HEK293T (cell line): ENCODE measurements around the gene OR5D14.

ENCODE experiments used
- CTCF ChIA-PET: fragments of 350-600 bp; formaldehyde crosslinking; extraction: SDS; loops from one replicate; lab custom pipeline; 2021; ENCODE audit warnings: antibody characterized with exemption, inconsistent platforms; lab: Yijun Ruan, JAX
- POLR2A ChIA-PET: fragments of 350-600 bp; formaldehyde crosslinking; extraction: SDS; loops from one replicate; lab custom pipeline; 2020; ENCODE audit warnings: antibody characterized with exemption, inconsistent platforms; lab: Yijun Ruan, JAX
- DNase-seq: peaks from one replicate; pipeline ENCODE4 v3.0.0; 2012; ENCODE audit warnings: mixed read lengths; ENCODE audit errors: extremely low spot score
- ARNT ChIP-seq: fragments of 450-650 bp; IDR thresholded peaks from 2 replicates; pipeline ENCODE4 v1.6.1; 2017; ENCODE audit warnings: mild to moderate bottlenecking
- BHLHE40 ChIP-seq: fragments of 450-650 bp; IDR thresholded peaks from 2 replicates; pipeline ENCODE4 v1.6.1; 2016; ENCODE audit warnings: mild to moderate bottlenecking, moderate library complexity, borderline replicate concordance
- CTBP1 ChIP-seq: fragments of 450-650 bp; IDR thresholded peaks from 2 replicates; pipeline ENCODE4 v1.6.1; 2016; ENCODE audit warnings: borderline replicate concordance
- ELF4 ChIP-seq: fragments of 450-650 bp; IDR thresholded peaks from 2 replicates; pipeline ENCODE4 v1.6.1; 2017; ENCODE audit warnings: antibody characterized with exemption
- FOXA1 ChIP-seq: fragments of 450-650 bp; IDR thresholded peaks from 2 replicates; pipeline ENCODE4 v1.6.1; 2016; ENCODE audit warnings: mild to moderate bottlenecking
- FOXK2 ChIP-seq: fragments of 450-650 bp; IDR thresholded peaks from 2 replicates; pipeline ENCODE4 v1.6.1; 2016; ENCODE audit warnings: mild to moderate bottlenecking
- FOXM1 ChIP-seq: fragments of 450-650 bp; IDR thresholded peaks from 2 replicates; pipeline ENCODE4 v1.6.1; 2017; ENCODE audit warnings: mild to moderate bottlenecking, borderline replicate concordance
- HDGF ChIP-seq: fragments of 450-650 bp; IDR thresholded peaks from 2 replicates; pipeline ENCODE4 v1.6.1; 2017; ENCODE audit warnings: antibody characterized with exemption, borderline replicate concordance
- L3MBTL2 ChIP-seq: fragments of 450-650 bp; conservative IDR thresholded peaks from 2 replicates; pipeline ENCODE4 v1.6.1; 2016; ENCODE audit warnings: mild to moderate bottlenecking
- LEF1 ChIP-seq: fragments of 450-650 bp; IDR thresholded peaks from 2 replicates; pipeline ENCODE4 v1.6.1; 2017; ENCODE audit warnings: mild to moderate bottlenecking, borderline replicate concordance
- NFRKB ChIP-seq: fragments of 450-650 bp; IDR thresholded peaks from 2 replicates; pipeline ENCODE4 v1.6.1; 2016; ENCODE audit warnings: mild to moderate bottlenecking, moderate library complexity
- SP1 ChIP-seq: fragments of 450-650 bp; IDR thresholded peaks from 2 replicates; pipeline ENCODE4 v1.6.1; 2017
- SUZ12 ChIP-seq: fragments of 450-650 bp; IDR thresholded peaks from 2 replicates; pipeline ENCODE4 v1.6.1; 2016; ENCODE audit warnings: mild to moderate bottlenecking
- TARDBP ChIP-seq: fragments of 450-650 bp; IDR thresholded peaks from 2 replicates; pipeline ENCODE4 v1.6.1; 2016
- ZNF384 ChIP-seq: fragments of 450-650 bp; IDR thresholded peaks from 2 replicates; pipeline ENCODE4 v1.6.1; 2016
- TF ChIP-seq, protein P1 (sequence below): fragments of 450-650 bp; IDR thresholded peaks from 2 replicates; pipeline ENCODE4 v1.6.1; 2016

OR5D14 gene

DNA sequence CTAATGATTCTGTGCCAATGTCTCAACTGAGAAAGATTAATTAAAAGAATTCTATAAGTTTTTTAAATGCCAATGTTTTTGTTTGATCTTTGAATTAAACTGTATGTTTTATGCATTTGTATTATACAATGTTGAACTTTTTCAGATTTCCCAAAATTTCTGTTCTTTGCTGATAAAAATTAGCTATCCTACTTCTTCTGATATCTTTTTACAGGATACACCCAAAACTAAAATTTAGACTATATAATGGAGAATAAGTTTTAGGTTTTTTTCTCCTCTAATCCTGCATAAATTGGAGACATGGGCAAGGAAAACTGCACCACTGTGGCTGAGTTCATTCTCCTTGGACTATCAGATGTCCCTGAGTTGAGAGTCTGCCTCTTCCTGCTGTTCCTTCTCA is 31.6 kb downstream of the OR5D14 start, which contains the start of gene OR5L2:
TSS of gene OR5L2 (plus strand) at position 301 of the 400 bp plus-strand sequence. CDS start at position 301, 0 bp downstream.
- TF ChIP-seq FOXA1 (no peak), ZNF384 (no peak), CTBP1 (no peak), TARDBP (no peak), ARNT (no peak), ELF4 (no peak), L3MBTL2 (no peak), SUZ12 (no peak), BHLHE40 (no peak), HDGF (no peak), FOXK2 (no peak), LEF1 (no peak)
- ChIA-PET CTCF (no interaction called here), POLR2A (no interaction called here)
- DNase-seq: no peak

DNA sequence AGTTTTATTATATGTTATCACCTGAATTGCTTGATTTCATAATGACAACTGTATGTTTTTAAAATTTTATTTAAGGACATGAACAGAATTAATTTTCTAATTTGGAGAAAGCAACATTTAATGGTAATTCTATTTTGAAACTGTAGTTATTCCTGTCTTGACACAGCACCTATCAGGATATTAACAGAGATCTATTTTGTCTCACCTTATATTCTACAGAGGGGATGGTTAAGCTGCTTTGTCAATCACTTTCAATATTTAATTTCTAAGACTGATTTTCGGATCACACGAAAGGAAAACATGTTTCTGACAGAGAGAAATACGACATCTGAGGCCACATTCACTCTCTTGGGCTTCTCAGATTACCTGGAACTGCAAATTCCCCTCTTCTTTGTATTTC is 43.1 kb downstream of the OR5D14 start, which contains the start of gene OR5D16:
TSS of gene OR5D16 (plus strand) at position 301 of the 400 bp plus-strand sequence. CDS start at position 301, 0 bp downstream.
- TF ChIP-seq ZNF384: no peak
- TF ChIP-seq, protein P1, sequence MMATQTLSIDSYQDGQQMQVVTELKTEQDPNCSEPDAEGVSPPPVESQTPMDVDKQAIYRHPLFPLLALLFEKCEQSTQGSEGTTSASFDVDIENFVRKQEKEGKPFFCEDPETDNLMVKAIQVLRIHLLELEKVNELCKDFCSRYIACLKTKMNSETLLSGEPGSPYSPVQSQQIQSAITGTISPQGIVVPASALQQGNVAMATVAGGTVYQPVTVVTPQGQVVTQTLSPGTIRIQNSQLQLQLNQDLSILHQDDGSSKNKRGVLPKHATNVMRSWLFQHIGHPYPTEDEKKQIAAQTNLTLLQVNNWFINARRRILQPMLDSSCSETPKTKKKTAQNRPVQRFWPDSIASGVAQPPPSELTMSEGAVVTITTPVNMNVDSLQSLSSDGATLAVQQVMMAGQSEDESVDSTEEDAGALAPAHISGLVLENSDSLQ: no peak
- no peak for TF ChIP-seq SP1
- TF ChIP-seq ELF4: no peak
- TF ChIP-seq FOXA1: no peak
- TF ChIP-seq NFRKB: no peak
- TF ChIP-seq TARDBP: no peak
- no peak for TF ChIP-seq SUZ12
- no peak for TF ChIP-seq LEF1
- TF ChIP-seq FOXM1: no peak
- TF ChIP-seq CTBP1: no peak
- CTCF ChIA-PET: no interaction called here
- POLR2A ChIA-PET: no interaction called here
- DNase-seq: no peak
